GM12864 (cell line): ENCODE data around the gene CORT.
"Not testable (repeated sequence)": the region's sequence is repeated elsewhere in the genome, so short reads cannot be mapped to it uniquely, and the experiment has no call there.

Source experiments
- DNase-seq: peaks from one replicate; pipeline ENCODE4 v3.0.0-alpha.2; 2011; ENCODE audit warnings: low read depth
- H3K4me3 ChIP-seq: 2 replicates; pipeline ENCODE4 v1.5.1; 2011; ENCODE audit warnings: mild to moderate bottlenecking, low read depth, low read length, control low read depth
- CTCF ChIP-seq: IDR thresholded peaks from 2 replicates; pipeline ENCODE4 v1.5.1; 2011; ENCODE audit warnings: low read depth, mild to moderate bottlenecking, moderate library complexity, low read length, control low read depth, inconsistent platforms; ENCODE audit errors: missing control alignments

CORT gene

GRCh38 chr1:10421637-10422036, 28.2 kb upstream of the CORT start:
- DNase-seq, result no peak
- H3K4me3 ChIP-seq, result no peak overlapping the region
- TF ChIP-seq CTCF, result no peak

GRCh38 chr1:10424034-10424433, 25.8 kb upstream of the CORT start:
- TF ChIP-seq CTCF, result no peak
- no peak overlapping the region for H3K4me3 ChIP-seq
- DNase-seq, result no peak

- no peak for DNase-seq
- no peak overlapping the region for H3K4me3 ChIP-seq
- no peak for TF ChIP-seq CTCF
Measured at GRCh38 chr1:10424651-10425050, 25.2 kb upstream of the CORT start.

- H3K4me3 ChIP-seq, DNase-seq: not testable (repeated sequence)
Measured at GRCh38 chr1:10425826-10426534, 23.9 kb upstream of the CORT start.

GRCh38 chr1:10426535-10426848, 23.3 kb upstream of the CORT start:
- DNase-seq, H3K4me3 ChIP-seq: not testable (repeated sequence)

- no peak overlapping the region for H3K4me3 ChIP-seq
- no peak for DNase-seq
- no peak for TF ChIP-seq CTCF
Measured at GRCh38 chr1:10428984-10429383, 20.8 kb upstream of the CORT start.

- no peak for DNase-seq
- no peak for TF ChIP-seq CTCF
- peak overlapping the region; percentile 96 for H3K4me3 ChIP-seq
Measured at GRCh38 chr1:10429868-10430215, 20.0 kb upstream of the CORT start.

- DNase-seq, result peak; percentile 63
- peak within 1 kb of the TSS; percentile 96 for H3K4me3 ChIP-seq
- peak; percentile 92 for TF ChIP-seq CTCF
Measured at GRCh38 chr1:10430216-10431069, 19.4 kb upstream of the CORT start, which contains the start of gene CENPS. TSS of gene CENPS (plus strand) at chr1:10430433. CDS start at chr1:10430518, 85 bp downstream.
